Fibroblast of lung (primary cell): ENCODE results near the gene ANAPC16. TPM values are rescaled to one million over a fixed set of nuclear protein-coding genes. Genes with fewer than 3 reads are reported as not detected.

Experiments used
- DNase-seq, 2 donors: peaks; one replicate each; pipeline versions ENCODE4 v3.0.0 to v3.0.0-alpha.2; 2010; ENCODE audit warnings: low read depth in 2 of 2
- H2AFZ ChIP-seq: 2 replicates; pipeline ENCODE4 v1.5.1; 2012; ENCODE audit warnings: low read length, control low read depth, inconsistent platforms
- H3K27ac ChIP-seq: 2 replicates; pipeline ENCODE4 v1.5.1; 2011; ENCODE audit warnings: low read length, control low read depth; ENCODE audit not compliant: insufficient read depth
- H3K27me3 ChIP-seq: 2 replicates; pipeline ENCODE4 v1.5.1; 2011; ENCODE audit warnings: mild to moderate bottlenecking, low read length; ENCODE audit not compliant: control insufficient read depth, insufficient read depth
- H3K36me3 ChIP-seq: 2 replicates; pipeline ENCODE4 v1.5.1; 2011; ENCODE audit warnings: low read length; ENCODE audit not compliant: control insufficient read depth, insufficient read depth
- H3K4me1 ChIP-seq: 2 replicates; pipeline ENCODE4 v1.5.1; 2011; ENCODE audit warnings: low read length; ENCODE audit not compliant: control insufficient read depth, insufficient read depth; ENCODE audit errors: extremely low read depth
- H3K4me2 ChIP-seq: 2 replicates; pipeline ENCODE4 v1.5.1; 2011; ENCODE audit warnings: low read length, control low read depth; ENCODE audit not compliant: insufficient read depth; ENCODE audit errors: extremely low read depth
- H3K4me3 ChIP-seq, 4 experiments: fragments of 200-600 bp in 1 of 4; sonication (generic) in 1 of 4; replicated peaks in 1 of 4; 2 replicates each; pipeline ENCODE4 v1.5.1; 2011 to 2016; ENCODE audit warnings: low read length in 4 of 4, low read depth in 3 of 4, mild to moderate bottlenecking in 3 of 4, control low read depth in 2 of 4, inconsistent platforms in 1 of 4, mixed read lengths in 1 of 4; ENCODE audit not compliant: insufficient read depth in 1 of 4; ENCODE audit errors: control extremely low read depth in 1 of 4
- H3K79me2 ChIP-seq: 2 replicates; pipeline ENCODE4 v1.5.1; 2012; ENCODE audit warnings: mild to moderate bottlenecking, low read length, inconsistent platforms; ENCODE audit not compliant: control insufficient read depth, insufficient read depth
- H3K9ac ChIP-seq: 2 replicates; pipeline ENCODE4 v1.5.1; 2011; ENCODE audit warnings: mild to moderate bottlenecking, low read length, control low read depth; ENCODE audit not compliant: insufficient read depth
- H3K9me3 ChIP-seq: 2 replicates; pipeline ENCODE4 v1.5.1; 2012; ENCODE audit warnings: low read depth, low read length; ENCODE audit not compliant: control insufficient read depth, insufficient read depth
- H4K20me1 ChIP-seq: 2 replicates; pipeline ENCODE4 v1.5.1; 2011; ENCODE audit warnings: low read length; ENCODE audit not compliant: control insufficient read depth, insufficient read depth; ENCODE audit errors: extremely low read depth
- CTCF ChIP-seq, 2 donors: IDR thresholded peaks in 1 of 2; conservative IDR thresholded peaks in 1 of 2; 1 replicate in 1 of 2; 2 replicates in 1 of 2; pipeline ENCODE4 v1.5.1; 2011 to 2012; ENCODE audit warnings: low read length in 2 of 2, control low read depth in 1 of 2, inconsistent platforms in 1 of 2, low read depth in 1 of 2, mild to moderate bottlenecking in 1 of 2
- EZH2 ChIP-seq: IDR thresholded peaks from 2 replicates; pipeline ENCODE4 v1.5.1; 2012; ENCODE audit warnings: low read length, control low read depth, mild to moderate bottlenecking; ENCODE audit errors: missing control alignments
- polyA plus RNA-seq, 2 donors: library from polyadenylated mRNA; depleted of rRNA in 1 of 2; stranded (reverse) in 1 of 2; unstranded in 1 of 2; fragments of >200 nt; gene quantifications; 2 replicates each; pipeline ENCODE4 v1.2.1, GENCODE V29; 2011 to 2012; ENCODE audit warnings: missing spikeins in 1 of 2
- total RNA-seq: library from RNA; depleted of rRNA; stranded (reverse); fragments of >200 nt; gene quantifications from 2 replicates; pipeline ENCODE4 v1.2.1, GENCODE V29; 2014

The ANAPC16 gene
- total and polyA plus RNA-seq, 2 donors (not counting 1 experiment from before 2014, with no cell fraction given) = 47.2 to 73.6 TPM

- Histone ChIP-seq H3K4me1 (peaks cover 20% of the 10 kb centered on the region), H3K36me3 (no peaks in the 10 kb centered on the region), H3K27me3 (no peaks in the 10 kb centered on the region), H3K27ac (peak overlapping the region; percentile 88), H3K4me2 (peak overlapping the region; percentile 79), H2AFZ (peak overlapping the region; percentile 70), H3K4me3 (peak overlapping the region; percentile 32 to 62 (median 44)), H3K9ac (peak overlapping the region; percentile 71), H3K79me2 (no peaks in the 10 kb centered on the region), H3K9me3 (no peaks in the 10 kb centered on the region), H4K20me1 (no peaks in the 10 kb centered on the region)
- peak in 1 of 2 donors; percentile 56 for DNase-seq
- TF ChIP-seq EZH2 = no peak
- no peak for TF ChIP-seq CTCF (conservative IDR thresholded peaks at IDR 0.05 in 1 of 2, IDR thresholded peaks at IDR 0.05 in 1 of 2; ENCODE audit: low read depth in 1 of 2, low read length in 2 of 2)
Observed at GRCh38 chr10:72260976-72261783, 45.4 kb downstream of the ANAPC16 start.

GRCh38 chr10:72261784-72262404, 46.1 kb downstream of the ANAPC16 start:
- Histone ChIP-seq H3K79me2 (no peaks in the 10 kb centered on the region), H3K4me3 (no peak overlapping the region), H3K27me3 (no peaks in the 10 kb centered on the region), H3K4me1 (peaks cover 20% of the 10 kb centered on the region), H3K9me3 (no peaks in the 10 kb centered on the region), H3K36me3 (no peaks in the 10 kb centered on the region), H3K27ac (peak overlapping the region; percentile 88), H3K4me2 (peak overlapping the region; percentile 79), H2AFZ (no peak overlapping the region), H3K9ac (no peak overlapping the region), H4K20me1 (no peaks in the 10 kb centered on the region)
- DNase-seq = no peak
- TF ChIP-seq CTCF (conservative IDR thresholded peaks at IDR 0.05 in 1 of 2, IDR thresholded peaks at IDR 0.05 in 1 of 2; ENCODE audit: low read depth in 1 of 2, low read length in 2 of 2) (no peak), EZH2 (no peak)

GRCh38 chr10:72263613-72264241, 47.9 kb downstream of the ANAPC16 start:
- Histone ChIP-seq H4K20me1 (no peaks in the 10 kb centered on the region), H3K27ac (no peak overlapping the region), H3K79me2 (no peaks in the 10 kb centered on the region), H3K4me1 (peaks cover 19% of the 10 kb centered on the region), H3K27me3 (no peaks in the 10 kb centered on the region), H2AFZ (no peak overlapping the region), H3K9ac (no peak overlapping the region), H3K4me2 (no peak overlapping the region), H3K36me3 (no peaks in the 10 kb centered on the region), H3K9me3 (no peaks in the 10 kb centered on the region), H3K4me3 (no peak overlapping the region)
- TF ChIP-seq CTCF (conservative IDR thresholded peaks at IDR 0.05 in 1 of 2, IDR thresholded peaks at IDR 0.05 in 1 of 2; ENCODE audit: low read depth in 1 of 2, low read length in 2 of 2) (no peak), EZH2 (no peak)
- no peak for DNase-seq
